NCI-H226 (cell line): ENCODE measurements around the gene ADAMTS17.

ENCODE experiments used
- DNase-seq: peaks from one replicate; pipeline ENCODE4 v3.0.0-alpha.2; 2015

ADAMTS17 gene

DNA sequence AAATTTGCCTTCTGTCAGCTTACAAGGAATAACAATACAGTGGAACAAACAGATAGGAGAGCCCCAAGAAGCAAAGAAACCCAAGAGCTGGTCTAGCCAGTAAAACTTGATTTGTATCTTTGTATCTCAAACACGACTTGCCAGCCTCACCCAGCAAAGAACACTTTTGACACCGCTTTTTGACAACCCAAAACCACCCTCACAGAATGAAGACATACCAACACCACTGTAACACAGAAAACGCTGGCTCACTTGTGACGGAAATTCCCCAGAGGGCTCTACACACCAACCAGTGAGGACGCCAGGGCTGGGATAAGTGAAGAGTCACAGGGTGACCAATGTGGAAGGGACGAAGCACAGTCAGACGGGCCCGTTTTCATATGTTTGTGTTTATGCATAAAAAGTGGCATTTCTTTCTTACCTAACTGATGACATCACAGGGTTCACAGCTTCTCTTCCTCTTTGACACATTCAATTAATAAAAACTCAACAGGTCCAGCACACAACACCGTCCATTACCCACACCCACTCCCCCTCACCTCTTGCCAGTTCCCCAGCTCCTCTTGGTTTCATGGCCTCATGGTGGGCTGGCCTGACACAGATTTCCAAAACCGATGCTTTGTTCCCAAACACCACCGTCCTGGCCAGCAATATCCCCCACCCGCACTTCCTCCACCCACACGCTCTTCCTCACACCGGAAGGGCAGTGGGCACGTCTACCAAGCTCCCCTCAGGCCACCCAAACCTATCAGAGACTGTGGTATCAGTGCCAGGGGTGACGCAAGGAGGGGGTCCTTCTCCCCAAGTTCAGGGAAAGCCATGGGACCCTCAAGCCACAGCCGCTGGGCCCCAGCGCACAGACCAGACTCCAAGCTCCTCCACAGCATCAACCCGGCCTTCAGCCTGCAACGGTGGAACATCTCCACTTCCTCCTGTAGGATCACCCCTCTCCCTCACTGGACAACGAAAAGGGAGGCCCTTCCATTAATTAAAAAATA, 94.2 kb downstream of the ADAMTS17 start:
- no peak for DNase-seq

DNA sequence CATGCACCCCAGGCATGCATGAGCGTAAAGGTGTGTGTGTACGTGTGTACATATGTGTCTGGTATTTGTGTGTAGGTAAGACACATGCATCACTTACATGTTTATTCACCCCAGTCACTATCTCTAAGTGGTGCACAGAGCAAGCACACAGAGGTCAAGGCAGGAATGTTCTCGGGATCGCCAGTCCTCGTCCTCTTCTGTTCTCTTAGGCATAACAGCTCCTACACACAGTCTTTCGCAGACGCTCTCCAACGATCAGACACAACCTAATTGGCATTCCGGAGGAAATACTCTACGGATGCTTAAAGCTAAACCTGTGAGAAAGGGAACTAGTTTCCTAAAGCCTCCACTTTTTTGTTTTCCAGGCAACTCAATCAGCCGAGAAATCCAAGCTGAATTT, 95.9 kb downstream of the ADAMTS17 start:
- DNase-seq: no peak

DNA sequence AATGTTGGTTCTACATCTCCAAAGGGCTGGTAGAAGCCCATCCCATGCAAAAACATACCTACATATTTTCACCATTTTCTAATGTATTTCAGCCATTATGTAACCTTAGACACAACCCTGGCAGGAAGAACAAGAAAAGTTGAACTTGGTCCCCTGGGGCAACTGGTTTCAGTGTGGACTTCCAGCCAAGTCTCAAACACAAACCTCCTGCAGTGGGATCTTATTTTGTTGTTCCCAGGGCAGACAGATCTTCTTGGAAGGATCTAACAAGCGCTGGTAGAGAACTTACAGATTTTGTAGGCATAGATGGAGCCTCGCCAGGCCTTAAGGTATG, 96.3 kb downstream of the ADAMTS17 start:
- no peak for DNase-seq

DNA sequence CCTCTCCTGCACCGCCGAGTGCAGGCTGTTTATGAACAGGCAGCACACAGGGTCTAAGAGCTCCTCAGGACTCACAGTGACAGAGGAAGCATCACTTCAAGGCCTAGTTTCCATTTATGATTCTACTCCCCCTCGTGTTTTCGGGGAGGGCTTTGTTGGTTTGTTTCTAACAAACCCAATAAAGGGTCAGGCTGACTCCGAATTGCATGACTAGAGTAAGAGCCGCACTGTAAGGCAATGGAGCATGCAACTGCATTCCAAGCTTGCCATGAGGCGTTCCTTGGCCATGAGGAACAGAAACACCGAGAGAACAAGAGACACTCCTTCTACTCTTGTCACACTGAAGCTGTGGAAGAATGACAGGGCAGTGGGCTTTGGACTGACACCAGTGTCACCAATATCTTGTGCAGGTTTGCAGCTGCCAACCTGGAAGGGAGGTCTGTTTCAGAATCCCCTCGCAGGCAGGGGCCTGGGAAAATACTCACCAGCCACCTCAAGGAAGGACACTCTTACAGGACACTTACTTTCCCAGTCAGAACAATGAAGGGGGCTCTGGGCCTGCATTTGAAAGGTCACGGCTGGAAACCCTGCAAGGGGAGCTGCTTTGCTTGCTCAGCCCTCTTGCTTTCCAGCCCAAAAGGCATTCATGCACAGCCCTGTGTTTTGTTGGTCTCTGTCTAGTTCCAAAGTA, 96.8 kb downstream of the ADAMTS17 start:
- DNase-seq: no peak

DNA sequence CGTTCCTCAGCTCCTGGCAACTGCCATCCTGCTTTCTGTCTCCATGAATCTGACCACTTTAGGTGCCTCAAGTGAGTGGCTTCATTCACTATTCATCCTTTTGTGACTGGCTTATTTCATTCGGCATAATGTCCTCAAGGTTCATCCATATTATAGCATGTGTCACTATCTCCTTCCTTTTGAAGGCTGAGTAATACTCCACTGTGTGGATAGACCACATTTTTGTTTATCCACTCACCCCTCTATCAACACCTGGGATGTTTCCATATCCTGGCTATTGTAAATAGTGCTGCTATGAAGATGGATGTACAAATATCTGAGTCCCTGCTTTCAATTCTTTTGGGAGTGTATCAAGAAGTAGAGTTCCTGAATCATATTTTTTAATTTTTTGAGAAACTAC, 98.8 kb downstream of the ADAMTS17 start:
- DNase-seq: no peak

DNA sequence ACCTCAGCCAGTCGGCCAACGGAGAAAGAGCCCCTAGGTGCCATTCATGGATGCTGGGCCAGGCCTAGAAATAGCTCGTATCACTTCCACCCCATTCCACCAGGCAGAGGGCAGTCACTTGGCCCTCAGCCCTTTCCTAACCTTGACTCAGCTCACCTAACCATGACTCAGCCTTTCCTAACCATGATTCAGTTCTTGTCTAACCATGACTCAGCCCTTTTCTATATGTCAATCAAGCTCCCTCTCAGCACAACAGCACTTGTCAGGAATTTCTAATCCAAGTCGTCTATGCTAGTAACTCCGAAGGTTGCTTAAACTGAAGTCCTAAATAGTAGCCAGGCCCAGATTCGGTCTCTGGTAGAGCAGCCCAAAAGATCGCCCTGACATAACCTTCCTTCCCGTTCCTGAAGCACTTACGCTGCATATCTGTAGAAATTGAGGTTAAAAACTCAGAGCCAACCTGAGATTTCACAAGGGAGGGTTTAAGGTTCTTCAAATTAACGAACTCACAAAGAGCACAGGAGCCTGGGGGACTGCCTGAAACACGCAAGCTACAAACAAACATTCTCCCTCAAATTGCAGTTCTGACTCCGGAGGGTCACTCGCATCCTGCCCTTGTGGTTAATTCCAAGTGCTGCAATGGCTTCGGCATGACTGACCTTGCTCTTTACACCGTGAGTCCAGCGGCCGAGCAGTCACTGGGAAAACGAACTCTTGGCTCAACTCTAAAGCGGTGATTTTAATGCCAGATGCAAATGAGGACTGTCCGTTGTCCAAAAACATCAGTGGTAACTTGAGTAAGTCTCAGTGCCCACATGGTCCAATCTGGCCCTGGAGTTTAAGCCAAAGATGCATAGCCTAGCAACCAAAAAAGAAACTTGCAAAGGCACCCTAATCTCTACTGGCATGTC, 99.9 kb downstream of the ADAMTS17 start:
- DNase-seq: peak; percentile 81

DNA sequence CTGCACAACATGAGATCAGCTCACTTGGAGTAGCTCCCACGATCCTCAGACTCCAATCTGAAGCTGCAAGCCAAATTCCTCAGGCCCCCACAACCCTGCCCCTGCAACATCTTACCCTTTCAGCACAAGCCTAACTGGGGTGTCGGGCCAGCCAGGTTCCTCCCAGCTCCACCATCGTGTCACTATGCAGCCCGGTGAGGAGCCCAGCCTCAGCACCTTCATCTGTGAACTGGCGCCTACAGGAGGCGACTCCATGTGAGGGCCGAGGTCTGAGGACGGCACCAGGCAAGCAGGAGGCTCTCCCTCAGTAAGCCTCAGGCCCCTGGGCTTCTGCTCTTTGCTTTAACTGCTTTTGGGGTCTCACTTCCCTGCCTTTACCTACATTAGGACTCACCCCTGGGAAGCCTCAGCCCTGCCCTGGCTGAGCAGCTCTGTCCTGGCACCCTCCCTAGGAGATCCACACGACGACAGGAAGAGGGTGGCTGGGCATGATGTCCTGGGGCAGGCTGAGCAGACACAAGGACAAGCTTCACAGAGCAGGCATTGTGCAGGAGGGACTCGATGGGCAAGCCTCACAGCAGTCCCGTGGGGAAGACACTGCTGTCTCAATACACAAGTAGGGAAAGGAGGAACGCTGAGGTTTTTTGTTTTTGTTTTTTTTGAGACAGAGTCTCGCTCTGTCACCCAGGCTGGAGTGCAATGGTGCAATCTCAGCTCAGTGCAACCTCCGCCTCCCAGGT, 104.6 kb downstream of the ADAMTS17 start:
- DNase-seq: no peak

DNA sequence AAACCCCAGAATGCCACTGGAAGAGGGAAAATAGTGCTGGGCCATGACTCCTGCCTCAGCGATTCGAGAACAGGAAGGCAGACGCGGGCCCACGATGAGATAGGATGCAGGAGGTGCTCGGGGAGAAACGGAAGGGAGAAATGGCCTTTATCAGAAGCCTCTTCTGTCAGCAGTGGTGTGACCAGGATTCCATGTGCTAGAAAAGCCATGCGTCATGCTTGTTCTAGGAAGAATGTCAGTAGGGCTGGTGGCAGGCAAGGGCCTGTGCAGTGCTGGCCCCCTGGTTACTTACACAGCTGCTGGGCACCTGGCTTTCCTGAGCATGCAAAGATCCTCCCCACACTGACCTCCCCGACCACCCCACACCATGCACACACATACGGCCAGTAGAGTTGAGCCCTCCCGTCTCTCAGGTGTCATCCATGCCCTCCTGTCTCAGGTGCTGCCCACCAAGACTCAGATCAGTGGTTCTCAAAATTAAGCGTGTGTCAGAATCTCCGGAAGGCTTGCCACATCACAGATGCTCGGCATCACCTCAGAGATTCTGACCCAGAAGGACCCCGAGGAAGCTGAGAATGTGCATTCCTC, 106.7 kb downstream of the ADAMTS17 start:
- no peak for DNase-seq

DNA sequence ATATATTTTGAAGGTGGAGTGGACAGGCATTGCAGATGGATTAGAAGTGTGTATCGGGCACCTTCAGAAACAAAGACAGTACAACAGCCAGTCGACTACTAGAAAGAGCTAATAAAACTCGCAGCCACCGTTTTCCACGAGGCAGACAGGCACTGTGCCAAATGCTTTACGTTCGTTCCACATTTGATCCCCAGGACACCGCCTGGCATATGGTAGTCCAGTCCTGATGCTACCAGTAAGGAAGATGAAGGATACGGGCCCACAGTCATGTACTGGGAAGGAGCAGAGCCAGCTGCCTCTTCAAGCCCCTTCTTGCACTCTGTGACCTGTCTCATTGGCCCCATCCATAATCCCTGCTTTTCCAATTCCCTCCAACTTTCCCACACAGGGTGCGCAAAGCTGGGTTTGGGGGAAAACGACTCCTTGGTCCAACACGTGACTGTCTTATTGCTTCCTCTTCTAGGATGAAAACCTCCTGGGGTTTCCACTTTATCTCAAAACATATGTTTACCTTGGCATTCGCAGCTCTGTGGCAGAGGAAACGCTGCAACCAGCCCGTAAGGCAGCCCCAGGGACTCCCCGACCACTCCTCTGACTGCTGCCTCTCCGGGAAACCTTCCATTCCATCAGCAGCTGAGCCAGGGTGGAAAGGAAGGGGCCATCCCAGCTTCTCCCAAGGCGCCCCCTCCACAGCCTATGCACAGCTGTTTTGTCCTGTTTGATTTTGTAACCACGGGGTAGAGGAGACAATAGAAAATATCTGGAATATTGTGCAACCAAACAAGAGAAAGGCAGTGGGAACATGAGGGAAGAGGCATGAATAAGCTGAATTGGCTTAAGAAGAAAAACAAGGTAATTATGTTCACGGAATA, 107.4 kb downstream of the ADAMTS17 start:
- no peak for DNase-seq

DNA sequence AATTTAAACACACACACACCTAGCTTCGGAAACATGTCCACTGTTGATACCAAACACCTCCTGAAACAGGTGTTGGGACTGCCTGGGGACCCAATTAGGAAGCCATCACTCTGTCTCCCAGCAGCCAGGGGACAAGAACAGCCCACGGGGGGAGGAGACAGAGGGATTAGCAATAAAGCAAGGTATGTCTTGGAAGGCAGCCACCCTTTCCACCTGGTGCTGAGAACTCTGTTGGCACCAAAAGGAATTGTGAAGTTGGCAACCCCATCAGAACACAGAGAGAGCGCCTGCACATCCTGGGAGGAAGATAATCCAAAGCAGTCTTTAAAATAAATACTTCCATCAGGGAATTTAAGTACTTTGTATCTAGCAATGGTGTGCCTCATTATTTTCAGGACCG, 111.0 kb downstream of the ADAMTS17 start:
- no peak for DNase-seq

DNA sequence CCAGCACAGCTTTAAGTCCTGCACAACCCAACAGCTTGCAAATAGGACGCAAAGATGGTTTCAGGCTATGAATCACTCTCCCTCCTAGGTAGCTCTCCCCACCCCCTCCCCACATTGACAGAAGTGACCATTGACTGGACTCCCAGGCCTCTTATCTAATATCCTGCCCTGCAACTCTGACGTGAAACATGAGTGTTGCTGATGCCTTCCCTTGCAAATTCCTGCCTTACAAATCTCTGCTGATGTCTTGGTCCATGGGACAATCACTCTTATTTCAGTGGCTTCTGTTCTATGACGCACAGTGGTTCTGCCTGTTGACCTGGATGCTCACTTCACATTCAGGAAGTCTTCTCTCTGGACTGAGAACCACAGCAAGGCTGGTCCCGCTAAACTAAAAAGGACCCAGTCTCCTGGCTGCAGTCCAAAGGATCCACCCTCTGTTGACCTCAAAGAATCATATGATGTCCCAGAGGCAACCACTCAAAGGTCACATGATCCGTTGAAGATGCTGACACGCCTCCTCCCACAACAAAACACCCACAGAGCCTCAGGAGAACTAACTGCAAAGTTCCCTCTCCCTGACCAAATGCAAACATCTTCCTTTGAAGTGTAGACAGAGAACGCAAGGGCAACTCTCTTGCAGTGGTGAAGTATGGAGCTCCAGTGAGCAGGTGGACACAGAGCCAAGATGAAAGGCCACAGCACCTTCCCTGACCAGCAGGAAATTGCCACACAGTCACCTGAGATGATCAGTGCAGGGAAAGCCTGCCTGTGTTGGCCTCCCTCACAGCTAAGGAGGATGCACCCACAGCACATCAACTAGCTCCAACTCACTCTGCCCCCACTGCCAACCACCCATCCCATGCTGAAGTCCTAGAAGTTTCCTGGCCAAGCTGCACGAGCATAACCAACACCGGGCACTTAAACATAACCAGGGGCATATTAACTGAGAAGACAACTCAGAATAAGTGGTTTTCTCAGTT, 112.3 kb downstream of the ADAMTS17 start:
- DNase-seq: no peak

DNA sequence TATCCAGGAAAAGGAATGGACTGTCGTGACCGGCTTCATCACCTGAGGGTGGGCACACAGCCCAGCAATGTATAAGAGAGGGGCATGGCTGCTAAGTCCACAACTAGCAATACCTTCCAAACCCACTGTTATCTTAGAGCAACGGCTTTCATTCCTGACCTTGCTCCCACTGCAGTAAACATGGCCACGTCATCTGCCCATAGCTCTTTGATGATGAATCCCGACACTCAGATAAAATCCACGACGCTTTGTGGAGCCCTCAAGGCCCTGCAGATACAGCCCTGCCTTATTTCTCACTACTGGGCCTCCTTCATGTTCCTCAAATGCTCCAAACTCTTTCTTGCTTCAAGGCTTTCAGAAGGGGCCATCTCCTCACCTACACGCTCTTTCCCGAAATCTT, 114.0 kb downstream of the ADAMTS17 start:
- no peak for DNase-seq

DNA sequence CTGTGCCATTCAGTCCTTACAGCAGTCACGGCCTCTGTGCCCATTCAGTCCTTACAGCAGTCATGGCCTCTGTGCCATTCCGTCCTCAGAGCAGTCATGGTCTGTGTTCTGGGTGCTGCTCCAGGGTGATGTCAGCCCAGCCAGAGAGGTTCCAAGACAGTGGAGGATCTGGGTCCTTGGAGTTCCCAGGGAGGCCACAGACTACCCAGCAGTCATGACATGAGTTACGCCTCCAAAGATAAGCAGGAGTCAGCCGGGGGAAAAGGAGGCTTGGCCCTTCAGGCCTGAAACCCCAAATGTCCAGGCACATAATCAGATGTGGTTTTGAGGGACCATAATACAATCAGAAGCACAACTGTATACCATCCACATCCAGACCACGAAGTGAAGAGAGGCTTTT, 115.7 kb downstream of the ADAMTS17 start:
- DNase-seq: no peak

DNA sequence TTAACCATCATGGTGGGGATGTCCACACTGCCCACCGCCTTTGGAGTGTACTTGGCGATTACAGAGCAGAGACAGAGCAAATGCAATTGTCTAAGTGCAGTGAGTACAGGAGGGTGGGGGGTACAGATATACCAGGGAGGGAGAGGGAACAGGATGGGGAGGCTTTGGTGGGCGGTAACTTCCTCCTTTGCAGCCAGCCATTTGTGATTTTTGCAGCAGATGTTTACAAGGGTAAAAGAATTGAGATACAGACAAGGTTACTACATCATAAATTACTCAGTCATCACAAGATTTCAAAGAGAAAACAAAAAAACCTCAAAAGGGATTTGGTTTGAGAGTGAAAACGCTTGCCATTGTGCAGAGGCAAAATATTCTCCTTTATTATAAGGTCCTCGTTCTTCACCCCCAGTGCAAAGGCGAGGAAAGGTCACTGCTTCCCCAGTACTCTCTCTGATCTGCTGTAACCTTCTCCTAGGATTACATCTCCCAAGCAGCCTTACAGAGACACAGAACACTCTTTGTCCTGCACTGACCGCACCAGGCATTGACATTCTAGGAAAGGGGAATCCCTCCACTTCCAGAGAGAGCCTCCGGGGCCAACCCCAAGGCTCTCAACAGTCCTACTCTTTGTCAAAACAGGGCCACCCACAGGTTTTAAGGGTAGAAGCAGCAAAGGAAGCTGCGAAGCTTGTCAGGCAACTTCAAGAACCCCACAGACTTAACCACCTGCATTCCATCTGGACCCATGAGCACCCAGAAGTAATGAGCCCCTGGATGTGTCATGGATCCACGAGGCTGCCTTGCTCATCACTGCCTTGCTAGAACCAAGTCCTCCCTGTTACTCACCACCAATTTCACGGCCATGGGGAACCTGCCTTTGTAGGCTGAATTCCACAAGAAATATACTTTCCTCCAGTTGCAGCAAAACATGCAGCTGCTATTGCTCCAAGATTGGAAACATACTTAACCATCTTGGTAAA, 117.3 kb downstream of the ADAMTS17 start:
- no peak for DNase-seq

DNA sequence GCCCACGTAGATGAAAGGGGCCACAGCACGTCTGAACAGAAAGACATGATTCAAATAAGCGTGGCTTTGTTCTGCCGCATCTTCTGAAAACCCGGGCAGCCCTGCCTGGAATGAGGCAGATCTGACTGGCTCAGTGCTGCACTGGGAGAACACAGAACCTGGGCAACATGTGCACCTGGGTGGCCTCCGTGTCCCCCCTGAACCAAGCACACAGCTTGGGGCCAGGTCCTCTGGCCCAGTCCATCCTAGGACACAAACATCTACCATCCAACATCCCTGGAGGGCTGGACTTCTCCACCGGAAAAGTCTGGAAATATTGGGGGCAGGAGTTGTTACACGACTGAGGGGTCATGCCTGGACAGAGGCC, 119.4 kb downstream of the ADAMTS17 start:
- no peak for DNase-seq

DNA sequence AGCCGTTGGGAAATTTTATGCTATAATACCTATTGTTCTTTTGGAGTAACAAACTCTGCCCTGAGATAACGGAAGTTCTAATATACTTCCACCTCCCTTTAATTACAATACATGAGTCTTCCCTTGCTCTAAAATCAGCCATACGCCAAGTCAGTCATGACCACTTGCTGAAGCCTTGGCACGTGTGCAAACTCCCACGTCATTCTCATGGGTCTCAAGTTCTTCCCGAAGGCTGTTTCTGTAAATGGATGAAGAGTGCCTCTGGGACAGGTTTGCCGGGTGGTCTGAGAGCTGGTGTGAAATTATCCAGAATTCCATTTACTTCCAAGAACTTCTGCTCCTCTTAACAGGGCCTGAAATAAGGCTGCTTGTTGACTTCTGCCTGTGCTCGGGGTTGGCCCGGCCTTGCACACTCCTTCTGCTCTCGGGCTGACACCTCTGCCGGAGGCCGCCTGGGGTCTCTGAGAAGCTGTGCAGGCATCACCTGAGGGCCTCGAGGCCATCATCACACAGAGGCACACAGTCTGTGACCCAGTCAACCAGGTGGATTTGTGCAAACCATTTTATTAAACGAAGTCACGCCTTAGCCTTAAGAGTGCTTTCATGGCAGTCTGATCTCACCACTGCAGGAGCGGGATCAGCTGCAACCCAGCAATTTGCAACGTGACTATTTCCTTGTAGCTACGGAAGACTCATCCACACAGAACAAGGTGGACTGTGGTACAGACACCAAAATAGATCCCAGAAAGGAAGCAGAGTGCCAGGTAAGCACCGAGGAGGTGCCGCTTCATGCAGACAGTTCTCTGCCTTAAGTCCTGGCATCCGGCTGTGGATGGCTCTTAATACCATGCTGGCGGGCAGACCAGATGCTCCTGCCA, 120.1 kb downstream of the ADAMTS17 start:
- DNase-seq: no peak

DNA sequence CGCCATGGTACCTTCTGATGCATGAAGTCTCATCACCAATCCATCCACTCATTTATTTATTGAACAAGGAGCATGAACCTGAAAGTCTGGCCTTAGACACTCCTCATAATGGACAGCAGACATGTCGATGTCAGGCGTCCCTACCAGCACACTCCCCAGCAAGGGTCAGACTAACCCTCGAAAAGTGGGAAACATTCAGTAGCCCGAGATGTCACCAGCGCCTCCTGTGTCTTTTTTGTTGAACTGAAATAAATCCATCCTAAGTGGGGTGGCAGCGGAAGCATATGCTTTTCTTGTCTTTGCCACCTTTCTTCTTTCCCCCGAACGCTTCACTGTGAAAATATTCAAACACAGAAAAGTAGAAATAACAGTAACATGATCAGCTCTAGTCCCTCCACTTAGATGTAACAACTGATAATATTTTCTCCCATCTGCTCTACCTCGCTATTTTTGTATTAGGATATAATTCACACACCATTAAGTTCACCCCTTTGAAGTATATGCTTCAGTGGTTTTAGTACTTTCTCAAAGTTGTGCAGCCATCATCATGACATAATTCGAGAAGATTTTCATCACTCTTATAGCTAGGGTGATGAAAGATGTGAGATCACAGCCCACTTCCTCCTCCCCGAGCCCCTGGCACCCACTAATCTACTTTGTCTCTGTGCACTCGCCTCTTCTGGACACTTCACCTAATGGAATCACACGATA, 121.6 kb downstream of the ADAMTS17 start:
- no peak for DNase-seq
